Measurements from ENCODE around the gene RNF26.

DNA sequence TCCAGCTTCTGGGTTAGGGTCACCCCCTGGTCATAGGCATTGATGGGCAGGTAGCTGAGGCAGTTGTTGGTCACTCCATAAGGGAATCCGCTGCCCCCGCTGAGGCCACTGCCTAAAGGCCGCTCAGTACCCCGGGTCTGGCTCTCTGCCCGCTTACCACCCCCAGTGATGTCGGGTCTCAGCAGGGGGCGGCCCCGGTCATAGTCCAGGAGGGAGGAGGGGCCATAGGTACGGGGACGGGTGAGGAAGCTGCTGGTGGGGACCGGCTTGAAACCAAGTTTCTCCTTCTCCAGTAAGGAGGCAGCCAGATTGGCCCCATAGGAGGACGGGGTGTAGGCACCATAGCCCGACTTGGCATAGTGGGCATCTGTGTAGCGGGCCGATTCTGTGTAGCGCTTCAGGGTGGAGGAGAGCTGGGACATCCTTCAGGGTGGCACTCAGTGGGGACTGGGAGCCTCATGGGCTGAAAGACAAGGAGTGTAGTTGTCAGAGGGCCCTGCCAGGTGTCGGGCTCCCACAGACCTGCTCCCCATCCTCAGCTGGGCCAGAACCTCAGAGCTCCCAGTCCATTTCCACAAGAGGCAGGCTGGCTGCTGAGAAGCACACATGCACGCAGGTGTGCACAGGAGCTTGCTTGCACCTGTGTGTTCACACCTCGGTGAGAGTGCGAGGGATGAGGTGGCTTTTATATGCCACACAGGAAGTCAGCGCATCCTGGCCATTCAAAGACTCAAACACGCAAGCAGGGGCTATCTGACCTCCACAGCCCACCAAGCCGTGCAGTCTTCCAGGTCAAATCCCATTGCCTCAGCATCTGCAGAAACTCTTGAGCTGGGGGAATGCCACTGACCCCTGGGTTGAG is 39.0 kb downstream of the RNF26 start:
- TF ChIP-seq ZNF830 (tag by site-specific recombination; IDR thresholded peaks at IDR 0.05; ENCODE audit: low read depth), result no peak
- no peak for TF ChIP-seq ZNF416 (tag by site-specific recombination; IDR thresholded peaks at IDR 0.05)
- TF ChIP-seq, protein P1, sequence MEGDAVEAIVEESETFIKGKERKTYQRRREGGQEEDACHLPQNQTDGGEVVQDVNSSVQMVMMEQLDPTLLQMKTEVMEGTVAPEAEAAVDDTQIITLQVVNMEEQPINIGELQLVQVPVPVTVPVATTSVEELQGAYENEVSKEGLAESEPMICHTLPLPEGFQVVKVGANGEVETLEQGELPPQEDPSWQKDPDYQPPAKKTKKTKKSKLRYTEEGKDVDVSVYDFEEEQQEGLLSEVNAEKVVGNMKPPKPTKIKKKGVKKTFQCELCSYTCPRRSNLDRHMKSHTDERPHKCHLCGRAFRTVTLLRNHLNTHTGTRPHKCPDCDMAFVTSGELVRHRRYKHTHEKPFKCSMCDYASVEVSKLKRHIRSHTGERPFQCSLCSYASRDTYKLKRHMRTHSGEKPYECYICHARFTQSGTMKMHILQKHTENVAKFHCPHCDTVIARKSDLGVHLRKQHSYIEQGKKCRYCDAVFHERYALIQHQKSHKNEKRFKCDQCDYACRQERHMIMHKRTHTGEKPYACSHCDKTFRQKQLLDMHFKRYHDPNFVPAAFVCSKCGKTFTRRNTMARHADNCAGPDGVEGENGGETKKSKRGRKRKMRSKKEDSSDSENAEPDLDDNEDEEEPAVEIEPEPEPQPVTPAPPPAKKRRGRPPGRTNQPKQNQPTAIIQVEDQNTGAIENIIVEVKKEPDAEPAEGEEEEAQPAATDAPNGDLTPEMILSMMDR (tag by site-specific recombination; IDR thresholded peaks at IDR 0.05), result no peak
- TF ChIP-seq, protein P2, sequence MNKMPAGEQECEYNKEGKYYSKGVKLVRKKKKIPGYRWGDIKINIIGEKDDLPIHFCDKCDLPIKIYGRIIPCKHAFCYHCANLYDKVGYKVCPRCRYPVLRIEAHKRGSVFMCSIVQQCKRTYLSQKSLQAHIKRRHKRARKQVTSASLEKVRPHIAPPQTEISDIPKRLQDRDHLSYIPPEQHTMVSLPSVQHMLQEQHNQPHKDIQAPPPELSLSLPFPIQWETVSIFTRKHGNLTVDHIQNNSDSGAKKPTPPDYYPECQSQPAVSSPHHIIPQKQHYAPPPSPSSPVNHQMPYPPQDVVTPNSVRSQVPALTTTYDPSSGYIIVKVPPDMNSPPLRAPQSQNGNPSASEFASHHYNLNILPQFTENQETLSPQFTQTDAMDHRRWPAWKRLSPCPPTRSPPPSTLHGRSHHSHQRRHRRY (tag by site-specific recombination; IDR thresholded peaks at IDR 0.05), result no peak
- TF ChIP-seq ZNF175 (tag by site-specific recombination; IDR thresholded peaks at IDR 0.05), result no peak
- no peak for TF ChIP-seq ZNF324 (tag by site-specific recombination; IDR thresholded peaks at IDR 0.05)

All from HEK293 (cell line).